Cardiac ventricle fibroblast (primary cell): ENCODE data around the gene ARHGEF4. TPM values are rescaled to one million over a fixed set of nuclear protein-coding genes. Genes with fewer than 3 reads are reported as not detected.

ENCODE experiments used
- total RNA-seq: library from RNA; depleted of rRNA; stranded (reverse); fragments of >200 nt; gene quantifications from 2 replicates; pipeline ENCODE4 v1.2.3, GENCODE V29; 2015

Gene ARHGEF4
- 6.2 and 8.2 TPM in 2 replicates for total RNA-seq

DNA sequence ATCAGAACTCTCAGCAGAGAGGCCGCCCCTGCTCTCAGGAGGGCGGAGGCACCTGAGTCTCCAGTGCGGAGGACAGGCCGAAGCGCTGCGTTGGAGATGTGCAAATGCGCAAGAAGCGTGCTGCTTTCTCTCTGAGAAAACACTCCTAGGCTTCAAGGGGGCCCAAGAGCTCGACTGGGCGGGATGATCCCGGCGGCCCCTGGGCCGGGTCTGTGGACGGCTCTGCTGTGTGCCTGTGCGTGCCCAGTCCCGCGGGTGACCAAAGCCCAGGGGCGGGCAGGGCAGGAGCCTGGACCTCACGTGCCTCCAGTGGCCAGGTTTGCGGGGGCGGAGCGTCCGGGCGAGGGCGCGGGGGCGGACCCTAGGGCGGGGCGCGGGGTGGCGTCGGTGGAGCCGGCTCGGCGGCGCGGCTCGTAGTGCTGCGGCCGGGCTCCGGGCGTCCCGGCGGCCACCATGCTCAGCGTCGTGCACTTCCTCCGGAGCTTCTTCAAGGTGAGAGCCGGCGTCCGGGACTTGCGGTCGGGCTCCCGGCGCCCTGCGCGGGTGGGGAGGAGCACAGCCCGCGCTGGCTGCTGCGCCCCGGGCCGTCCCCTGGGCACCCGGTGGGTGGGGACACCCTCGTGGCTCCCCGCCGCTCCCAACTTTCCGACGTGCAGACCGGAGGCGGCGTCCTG, at the start of gene ARHGEF4:
ARHGEF4 (plus strand) TSS at position 414 of the 674 bp plus-strand sequence; CDS start at position 454, 40 bp downstream.

GRCh38 chr2:131093006-131093695, 256.4 kb downstream of the ARHGEF4 start, which contains the start of gene FAM168B:
Gene FAM168B, minus strand, starts transcription at chr2:131093460. Its CDS starts 10,814 bp downstream, at chr2:131082646.

Other genes with a start within 250 kb of the ARHGEF4 start
- not detected in 2 replicates for gene CFC1, start 237.3 kb upstream of the ARHGEF4 start, total RNA-seq
- not detected in 2 replicates for gene POTEJ, start 225.5 kb upstream of the ARHGEF4 start, total RNA-seq
- gene GPR148, start 107.8 kb upstream of the ARHGEF4 start, total RNA-seq: not detected in 2 replicates
- not detected in 2 replicates for gene AMER3, start 81.4 kb upstream of the ARHGEF4 start, total RNA-seq